DMS53 treated with DMSO at 0.1 percent for 48 hours (cell line): ENCODE measurements around the gene LIX1L.

ENCODE experiments used
- DNase-seq: peaks from one replicate; lab custom pipeline; 2025; ENCODE audit not compliant: unreplicated experiment; lab: John Stamatoyannopoulos, UW

Gene LIX1L

DNA sequence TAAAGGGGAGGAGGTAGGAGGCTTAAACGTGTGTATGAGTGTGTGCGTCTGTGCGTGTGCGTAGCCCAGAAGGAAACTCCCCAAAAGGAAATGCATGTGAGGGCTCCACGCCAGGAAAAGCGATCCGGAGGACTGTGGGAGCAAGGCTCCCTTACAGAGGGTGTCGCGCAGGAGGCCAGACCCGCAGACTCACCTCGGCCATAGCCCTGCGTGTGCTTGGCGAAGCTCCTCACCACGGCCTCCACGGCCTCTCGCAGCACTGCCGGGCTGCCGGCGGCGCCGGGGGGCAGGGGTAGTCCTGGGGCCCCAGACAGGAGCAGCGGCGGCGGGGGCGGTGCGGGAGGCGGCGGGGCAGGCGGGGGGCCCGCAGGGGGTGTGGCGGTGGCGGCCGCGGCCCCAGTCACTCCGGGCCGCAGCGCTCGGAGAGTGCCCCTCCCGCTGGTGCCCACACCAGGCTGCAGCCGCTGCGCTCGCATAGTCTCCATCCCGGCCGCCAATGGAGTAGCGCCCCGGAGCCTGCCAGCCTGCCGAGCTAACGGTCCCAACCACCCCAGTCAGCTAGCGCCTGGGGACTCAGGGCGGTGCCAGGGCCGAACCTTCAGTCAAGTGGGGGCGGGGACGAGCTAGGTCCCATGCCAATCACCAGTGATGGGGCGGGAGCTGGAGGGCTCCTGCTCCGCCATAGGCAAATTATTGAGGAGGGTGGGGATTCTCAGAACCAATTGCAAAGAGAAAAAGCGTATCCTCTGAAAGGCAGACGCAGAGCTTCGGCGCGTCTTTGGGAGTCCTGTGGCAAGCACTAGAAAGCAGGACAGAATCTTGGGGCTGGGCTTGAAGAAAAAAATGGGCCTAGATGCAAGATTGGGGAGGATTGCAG, at the start of gene LIX1L:
Gene LIX1L, minus strand, starts transcription at position 575 of the 877 bp plus-strand sequence. Its CDS starts 90 bp downstream, at position 485.
- peak; percentile 95 for DNase-seq

DNA sequence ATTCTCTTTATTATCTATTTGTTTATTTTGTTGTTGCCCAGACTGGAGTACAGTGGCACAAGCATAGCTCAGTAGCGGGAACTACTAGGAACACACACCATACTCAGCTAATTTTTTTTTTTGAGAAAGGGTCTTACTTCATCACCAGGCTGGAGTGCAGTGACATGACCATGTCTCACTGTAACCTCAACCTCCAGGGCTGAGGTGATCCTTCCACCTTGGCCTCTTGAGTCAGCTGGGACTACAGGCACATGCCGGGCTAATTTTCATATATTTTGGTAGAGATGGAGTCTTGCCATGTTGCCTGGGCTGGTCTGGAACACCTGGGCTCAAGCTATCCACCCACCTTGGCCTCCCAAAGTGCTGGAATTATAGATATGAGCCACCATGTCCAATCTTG, 43.9 kb upstream of the LIX1L start:
- DNase-seq, result no peak

DNA sequence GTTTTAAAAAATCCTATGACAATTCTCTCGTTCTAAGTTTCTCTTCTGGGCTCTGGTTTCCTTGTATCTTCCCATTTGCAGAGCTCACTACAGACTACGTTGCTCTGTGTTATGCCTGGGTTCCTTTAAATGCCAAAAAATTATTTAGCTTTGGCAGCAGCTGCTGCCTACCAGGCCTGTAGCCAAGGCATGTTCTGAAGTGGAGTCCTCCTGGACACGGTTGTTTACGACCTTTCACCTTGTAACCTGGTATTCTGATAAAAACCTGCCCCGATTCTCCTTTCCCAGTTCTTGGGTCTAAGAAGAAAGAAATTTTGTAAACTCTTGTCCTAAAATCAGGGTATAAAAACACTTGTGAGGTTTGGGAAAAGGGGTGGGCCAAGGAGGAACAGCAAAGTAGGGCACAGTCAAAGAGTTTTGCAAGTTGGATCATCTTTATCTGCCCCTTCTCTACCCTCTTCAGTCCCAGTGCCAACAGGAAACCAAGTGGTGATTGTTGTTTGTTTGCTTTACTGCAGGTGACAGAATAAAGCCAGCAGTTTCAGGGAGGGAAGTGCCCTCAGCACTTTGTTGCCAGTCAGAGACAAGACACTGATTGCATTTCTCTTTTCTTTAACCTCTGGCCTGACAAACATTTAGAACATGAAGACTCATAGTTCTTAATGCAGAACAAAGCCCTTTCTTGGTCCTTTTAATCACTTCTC, 41.7 kb upstream of the LIX1L start:
- peak; percentile 74 for DNase-seq

GRCh38 chr1:145997718-145998023, 39.9 kb upstream of the LIX1L start:
- DNase-seq, result no peak

DNA sequence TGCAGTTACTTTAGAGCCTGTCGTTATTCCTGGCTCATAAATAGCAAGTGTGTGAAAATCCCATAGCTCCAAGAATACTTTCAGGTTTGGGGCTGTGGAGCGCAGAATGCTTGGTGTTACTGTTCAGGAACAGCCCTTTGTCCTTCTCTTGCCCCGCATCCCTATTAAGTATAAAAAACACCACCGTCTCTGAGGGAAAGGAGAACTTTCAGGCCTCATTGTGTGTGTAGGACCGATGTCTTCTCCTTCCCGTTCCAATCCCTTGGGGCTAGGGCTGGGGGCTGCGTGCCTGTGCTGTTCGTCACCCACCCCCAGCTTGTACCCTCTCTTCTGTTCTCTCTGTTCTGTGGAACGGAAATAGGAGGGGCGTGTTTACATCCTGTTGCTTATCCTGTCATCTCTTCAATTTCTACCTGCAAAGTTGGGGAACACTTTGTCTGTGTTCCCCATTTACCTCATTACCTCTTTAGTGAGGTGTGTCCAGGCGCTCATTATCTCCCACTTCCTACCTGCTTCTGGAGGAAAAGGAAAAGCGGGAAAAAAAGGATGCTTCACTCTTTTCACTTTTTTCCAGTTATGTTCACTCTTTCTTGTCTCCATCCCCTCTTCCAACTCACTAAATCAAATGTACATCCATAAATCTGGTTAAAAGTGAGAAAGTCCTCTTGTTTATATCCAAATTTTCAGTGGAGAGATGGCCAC, 39.4 kb upstream of the LIX1L start:
- no peak for DNase-seq

DNA sequence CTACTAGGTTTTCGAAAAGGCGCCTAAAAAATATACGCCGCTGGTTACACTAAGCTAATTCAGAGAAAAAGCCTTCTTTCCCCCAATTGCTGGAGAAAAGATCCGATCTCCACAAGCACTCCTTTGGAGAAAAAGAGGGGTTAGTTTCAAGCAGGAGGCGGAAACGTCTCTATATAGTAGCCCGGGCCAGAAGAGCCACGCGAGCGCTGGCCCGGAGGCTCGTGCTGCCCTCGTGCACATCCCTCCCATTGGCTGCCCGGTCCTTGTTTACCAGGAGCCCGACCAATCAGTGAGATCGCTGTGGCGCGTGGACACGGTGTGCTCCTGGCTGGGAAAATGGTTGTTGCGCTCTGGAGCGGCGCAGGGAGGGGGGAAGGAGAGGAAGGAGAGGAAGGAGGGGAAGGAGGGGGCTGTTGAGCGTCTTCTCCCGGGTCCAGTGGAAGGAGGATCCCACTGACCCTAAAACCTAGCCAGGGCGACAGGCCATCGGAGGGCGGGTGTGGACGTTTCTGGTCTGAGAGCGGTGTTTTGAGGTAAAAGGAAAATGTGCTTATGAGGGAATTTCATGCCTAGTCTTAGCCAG, 38.7 kb upstream of the LIX1L start, which contains the start of gene TXNIP:
Gene TXNIP, minus strand, starts transcription at position 147 of the 583 bp plus-strand sequence. CDS start 313 bp downstream, outside the sequence.
- peak; percentile 94 for DNase-seq

DNA sequence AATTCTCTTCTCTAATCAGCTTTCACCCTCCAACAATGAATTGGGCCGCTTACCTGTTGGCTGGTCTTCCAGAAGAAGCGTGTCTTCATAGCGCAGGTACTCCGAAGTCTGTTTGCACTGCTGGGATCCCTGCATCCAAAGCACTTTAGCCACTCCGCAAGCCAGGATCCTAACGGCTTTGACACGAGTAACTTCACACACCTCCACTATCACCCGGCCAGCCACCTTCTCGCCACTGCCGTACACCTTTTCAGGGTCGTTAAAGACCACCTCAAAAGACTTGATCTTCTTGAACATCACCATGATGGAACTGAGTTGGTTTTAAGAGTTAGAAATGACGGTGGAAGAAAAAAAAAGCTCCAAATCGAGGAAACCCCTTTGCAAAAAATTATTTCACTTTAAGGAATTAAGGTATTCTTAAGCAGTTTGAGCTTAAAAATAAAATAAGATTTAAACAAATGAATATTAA, 38.2 kb upstream of the LIX1L start:
- no peak for DNase-seq

DNA sequence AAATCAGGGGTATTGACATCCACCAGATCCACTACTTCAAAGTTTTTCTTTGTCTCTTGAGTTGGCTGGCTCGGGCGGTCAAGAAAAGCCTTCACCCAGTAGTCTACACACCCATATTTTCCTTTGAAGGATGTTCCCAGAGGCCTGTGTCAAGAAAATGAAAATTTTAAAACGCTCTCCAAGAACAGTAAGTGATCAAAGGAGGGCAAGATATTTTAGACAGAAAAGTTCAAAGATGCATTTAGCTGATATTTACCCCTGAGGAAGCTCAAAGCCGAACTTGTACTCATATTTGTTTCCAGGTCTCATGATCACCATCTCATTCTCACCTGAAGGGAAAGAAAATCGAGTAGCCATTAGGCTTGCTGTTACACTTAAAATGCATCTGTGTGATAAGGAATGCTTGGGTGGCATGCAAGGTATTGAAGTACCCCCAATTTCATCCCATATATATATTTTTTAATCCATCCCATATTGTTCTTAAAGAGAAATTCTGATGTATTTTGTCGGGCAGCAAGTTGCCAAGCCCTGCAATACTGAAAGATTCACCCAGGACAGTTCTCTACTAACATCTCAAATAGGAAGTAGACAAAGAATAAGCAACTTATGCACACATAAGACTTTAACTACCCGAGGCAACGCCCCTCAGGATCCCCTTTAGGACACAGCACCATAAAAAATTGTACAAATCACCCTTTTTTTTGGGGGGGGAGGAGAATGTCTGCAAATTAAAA, 37.5 kb upstream of the LIX1L start:
- DNase-seq, result no peak

DNA sequence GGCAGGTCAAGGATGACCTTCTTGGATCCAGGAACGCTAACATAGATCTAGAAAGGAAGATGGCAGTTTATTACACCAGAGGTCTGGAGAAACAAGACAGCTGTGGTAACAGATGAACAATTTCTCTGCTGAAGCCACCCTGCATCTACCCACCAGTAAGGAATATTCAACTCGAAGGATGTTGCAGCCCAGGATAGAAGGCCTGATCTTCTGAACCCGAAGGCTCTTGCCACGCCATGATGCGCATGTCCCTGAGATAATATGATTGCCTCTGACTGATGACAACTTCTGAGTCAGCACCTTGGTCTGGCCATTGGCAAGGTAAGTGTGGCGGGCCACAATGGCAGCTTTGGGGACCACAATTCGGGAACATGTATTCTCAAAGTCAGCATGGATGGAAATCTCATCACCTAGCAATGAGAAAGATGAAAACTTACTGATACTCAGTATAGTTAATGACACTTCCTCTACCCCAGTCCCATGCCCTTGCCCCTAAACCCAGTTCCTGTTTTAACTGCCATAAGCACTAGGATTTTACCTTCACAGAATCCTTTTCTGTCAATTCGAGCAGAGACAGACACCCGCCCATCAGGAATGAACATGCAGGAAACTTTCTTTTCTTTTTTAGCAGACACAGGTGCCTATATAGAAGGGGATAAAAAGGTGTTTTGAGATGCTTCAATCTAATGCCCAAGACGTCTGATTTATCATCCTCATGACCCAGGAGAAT, 36.7 kb upstream of the LIX1L start:
- DNase-seq, result no peak

GRCh38 chr1:145993618-145994390, 36.0 kb upstream of the LIX1L start:
- DNase-seq, result no peak

DNA sequence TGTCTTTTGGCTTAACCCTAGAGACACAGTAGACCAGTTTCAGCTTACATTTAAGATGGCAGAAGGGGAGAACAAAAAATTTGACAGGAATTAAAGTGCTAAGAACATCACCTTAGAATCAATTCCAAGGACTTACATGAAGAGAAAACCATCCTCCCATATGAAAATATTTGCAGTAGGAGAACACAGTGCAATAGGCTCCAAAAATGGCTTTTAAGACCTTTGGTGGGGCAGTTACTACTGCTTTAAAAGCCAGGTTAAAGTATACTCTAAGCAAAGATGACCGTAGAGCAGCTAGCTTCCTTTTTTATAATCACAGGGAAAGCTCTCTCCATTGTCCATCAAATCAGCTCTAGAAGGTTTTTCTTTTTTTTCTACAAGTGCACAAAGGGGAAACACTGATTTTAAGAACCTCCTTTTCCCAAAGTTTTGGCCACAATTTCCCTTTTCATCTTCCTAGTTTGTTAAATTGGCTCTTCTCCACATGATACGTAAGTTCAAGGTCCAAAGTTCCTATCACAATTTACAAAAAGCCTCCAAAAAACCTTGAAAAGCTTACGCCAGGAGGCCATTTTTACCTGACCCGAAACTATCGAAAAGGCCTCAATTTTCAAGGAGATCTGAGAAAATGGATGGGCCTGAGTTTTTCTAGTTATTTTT, 35.3 kb upstream of the LIX1L start:
- no peak for DNase-seq

GRCh38 chr1:145992502-145992936, 34.7 kb upstream of the LIX1L start:
- DNase-seq, result peak; percentile 25

GRCh38 chr1:145991735-145992412, 34.1 kb upstream of the LIX1L start:
- DNase-seq, result peak; percentile 65

DNA sequence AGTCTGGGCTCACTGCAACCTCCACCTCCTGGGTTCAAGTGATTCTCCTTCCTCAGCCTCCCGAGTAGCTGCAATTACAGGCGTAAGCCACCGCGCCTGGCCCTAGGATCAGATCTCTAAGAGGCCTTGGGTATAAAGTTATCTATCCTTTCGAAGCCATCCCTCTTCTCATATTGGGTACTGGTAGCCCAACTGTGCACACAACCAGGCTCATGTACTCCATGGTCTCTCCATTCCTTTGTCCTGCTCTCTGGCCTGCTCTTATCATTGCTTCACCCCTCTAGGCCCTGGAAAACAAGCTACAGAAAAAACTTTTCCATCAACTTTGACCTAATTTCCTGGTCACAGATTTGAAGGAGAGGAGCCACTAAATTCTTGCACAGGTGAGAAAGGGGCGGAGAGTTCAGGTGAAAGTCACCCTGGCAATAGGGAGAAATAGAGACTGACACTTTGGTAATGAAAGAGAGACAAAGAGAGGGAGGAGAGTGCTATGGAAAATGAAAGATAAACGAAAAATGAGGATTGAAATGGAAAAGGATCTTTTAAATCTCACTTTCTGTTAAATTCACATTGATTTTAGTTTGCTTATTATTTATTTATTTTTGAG, 32.5 kb upstream of the LIX1L start:
- no peak for DNase-seq

DNA sequence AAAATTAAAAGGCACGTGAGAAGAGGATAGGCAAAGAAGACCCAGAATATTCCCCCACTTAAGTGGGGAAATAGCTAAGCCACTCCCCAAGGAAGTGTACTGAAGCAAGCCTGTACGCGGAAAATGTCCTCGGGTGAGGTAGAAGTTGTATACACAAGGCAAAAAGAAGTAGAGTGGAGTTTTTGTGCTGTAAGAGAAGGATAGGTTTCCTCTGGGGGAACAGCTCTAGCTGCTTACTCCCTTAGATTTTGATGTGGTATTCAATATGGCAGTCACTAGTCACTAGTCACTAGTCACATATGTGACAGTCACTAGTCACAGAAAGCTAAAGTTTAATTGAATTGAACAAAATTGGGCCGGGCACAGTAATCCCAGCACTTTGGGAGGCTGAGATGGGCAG, 31.0 kb upstream of the LIX1L start:
- no peak for DNase-seq

DNA sequence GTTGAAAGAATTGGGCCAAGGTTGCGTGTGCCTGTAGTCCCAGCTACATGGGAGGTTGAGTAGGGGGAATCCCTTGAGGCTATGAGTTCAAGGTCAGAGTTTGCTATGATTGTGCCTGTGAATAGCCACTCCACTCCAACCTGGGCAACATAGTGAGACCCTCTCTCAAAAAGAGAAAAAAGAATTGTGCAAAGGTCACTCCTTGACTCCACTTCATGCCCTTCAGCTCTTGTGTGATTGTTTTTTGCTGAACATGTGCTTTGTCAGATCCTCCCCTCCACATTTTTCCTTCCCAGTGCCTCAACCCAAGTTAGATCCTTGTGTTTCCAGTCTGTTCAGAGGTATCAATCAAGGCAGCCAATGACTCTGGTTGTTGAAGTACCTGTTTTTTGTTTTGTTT, 30.1 kb upstream of the LIX1L start:
- DNase-seq, result no peak

GRCh38 chr1:145986551-145986950, 28.7 kb upstream of the LIX1L start:
- DNase-seq, result no peak
